T-helper 1 cell treated with Interleukin-12 subunit alpha and Interleukin-12 subunit beta and Interleukin-4 antibody, amounts not matched to agents 30 ng/mL and 1 ng/mL, for 36 hours (primary cell): ENCODE data around the gene SLCO2A1. TPM values are rescaled to one million over a fixed set of nuclear protein-coding genes. Genes with fewer than 3 reads are reported as not detected.

Experiments used
- intact Hi-C: fragments of 100-400 bp; cut with micrococcal nuclease; formaldehyde crosslinking; loops from one replicate; pipeline ENCODE4 v1.15.1; 2024
- total RNA-seq: library from RNA; stranded (reverse); gene quantifications from 2 replicates; pipeline ENCODE4 v1.2.3, GENCODE V29; 2022

Gene SLCO2A1
- total RNA-seq, 1 donor from 2014 or later = not detected

GRCh38 chr3:133983576-133984560 is 45.9 kb downstream of the SLCO2A1 start:
- intact Hi-C loops = no loop called here

GRCh38 chr3:133983126-133983525 is 46.6 kb downstream of the SLCO2A1 start:
- intact Hi-C loops = no loop called here

- intact Hi-C loops = no loop called here
These were observed 49.2 kb downstream of the SLCO2A1 start for GRCh38 chr3:133980550-133980949.

GRCh38 chr3:133980035-133980434 is 49.7 kb downstream of the SLCO2A1 start:
- intact Hi-C loops = no loop called here

- intact Hi-C loops = no loop called here
These were observed 50.2 kb downstream of the SLCO2A1 start for GRCh38 chr3:133979553-133979952.

- intact Hi-C loops = no loop called here
These were observed 52.2 kb downstream of the SLCO2A1 start for GRCh38 chr3:133977568-133977967.

- intact Hi-C loops = no loop called here
These were observed 56.3 kb downstream of the SLCO2A1 start for GRCh38 chr3:133973249-133973980.

GRCh38 chr3:133972156-133972555 is 57.6 kb downstream of the SLCO2A1 start:
- intact Hi-C loops = no loop called here

- intact Hi-C loops = no loop called here
These were observed 58.8 kb downstream of the SLCO2A1 start for GRCh38 chr3:133970916-133971315.

- intact Hi-C loops = no loop called here
These were observed 59.4 kb downstream of the SLCO2A1 start for GRCh38 chr3:133970339-133970738.

GRCh38 chr3:133967992-133968892 is 61.5 kb downstream of the SLCO2A1 start:
- intact Hi-C loops = no loop called here

- intact Hi-C loops = no loop called here
These were observed 62.8 kb downstream of the SLCO2A1 start for GRCh38 chr3:133966954-133967353.

- intact Hi-C loops = no loop called here
These were observed 63.8 kb downstream of the SLCO2A1 start for GRCh38 chr3:133965906-133966305.

- intact Hi-C loops = no loop called here
These were observed 64.6 kb downstream of the SLCO2A1 start for GRCh38 chr3:133965013-133965570.

- intact Hi-C loops = no loop called here
These were observed 65.2 kb downstream of the SLCO2A1 start for GRCh38 chr3:133964547-133964946.

- intact Hi-C loops = no loop called here
These were observed 65.9 kb downstream of the SLCO2A1 start for GRCh38 chr3:133963657-133964396.

- intact Hi-C loops = no loop called here
These were observed 66.9 kb downstream of the SLCO2A1 start for GRCh38 chr3:133962849-133963248.

- intact Hi-C loops = no loop called here
These were observed 71.5 kb downstream of the SLCO2A1 start for GRCh38 chr3:133958071-133958805.

- intact Hi-C loops = no loop called here
These were observed 72.7 kb downstream of the SLCO2A1 start for GRCh38 chr3:133956982-133957381.
